IMR-90 (cell line): ENCODE data around the gene BRCA2.

Experiments used
- CEBPB ChIP-seq: IDR thresholded peaks from 2 replicates; pipeline ENCODE4 v1.6.1; 2012; ENCODE audit warnings: low read depth, low read length, improper control_type of control experiment
- CTCF ChIP-seq: conservative IDR thresholded peaks from 2 replicates; pipeline ENCODE4 v1.5.1; 2012; ENCODE audit warnings: mild to moderate bottlenecking, low read depth, low read length, improper control_type of control experiment
- FOS ChIP-seq: fragments of 150-350 bp; IDR thresholded peaks from 2 replicates; pipeline ENCODE4 v1.6.1; 2016; ENCODE audit warnings: low read depth, low read length
- MAFK ChIP-seq: IDR thresholded peaks from 2 replicates; pipeline ENCODE4 v1.6.1; 2012; ENCODE audit warnings: low read depth, low read length, improper control_type of control experiment
- MAZ ChIP-seq: IDR thresholded peaks from 2 replicates; pipeline ENCODE4 v1.6.1; 2012; ENCODE audit warnings: low read depth, mild to moderate bottlenecking, low read length, improper control_type of control experiment, moderate library complexity, borderline replicate concordance
- POLR2A ChIP-seq: IDR thresholded peaks from 2 replicates; pipeline ENCODE4 v1.6.1; 2012; ENCODE audit warnings: mild to moderate bottlenecking, low read depth, low read length
- RAD21 ChIP-seq: IDR thresholded peaks from 2 replicates; pipeline ENCODE4 v1.6.1; 2012; ENCODE audit warnings: low read length, improper control_type of control experiment
- RCOR1 ChIP-seq: IDR thresholded peaks from 2 replicates; pipeline ENCODE4 v1.6.1; 2012; ENCODE audit warnings: mild to moderate bottlenecking, low read length, improper control_type of control experiment; ENCODE audit not compliant: insufficient replicate concordance
- RFX5 ChIP-seq: IDR thresholded peaks from 2 replicates; pipeline ENCODE4 v1.8.0; 2012; ENCODE audit warnings: low read depth, mild to moderate bottlenecking, low read length, moderate library complexity
- SMC3 ChIP-seq: fragments of 150-350 bp; IDR thresholded peaks from 2 replicates; pipeline ENCODE4 v1.6.1; 2016; ENCODE audit warnings: low read depth, mild to moderate bottlenecking, antibody characterized with exemption, low read length, moderate library complexity
- USF2 ChIP-seq: fragments of 150-350 bp; IDR thresholded peaks from 2 replicates; pipeline ENCODE4 v1.6.1; 2017; ENCODE audit warnings: mild to moderate bottlenecking, antibody characterized with exemption, low read length, low read depth

- TF ChIP-seq USF2 (no peak), CTCF (no peak), MAZ (no peak), RAD21 (no peak), MAFK (no peak), SMC3 (no peak), POLR2A (no peak), RFX5 (no peak), CEBPB (no peak), RCOR1 (no peak), FOS (no peak)
These were observed 12.8 kb upstream of the BRCA2 start for GRCh38 chr13:32302461-32302860.
